ENCODE measurements around the gene KISS1.

DNA sequence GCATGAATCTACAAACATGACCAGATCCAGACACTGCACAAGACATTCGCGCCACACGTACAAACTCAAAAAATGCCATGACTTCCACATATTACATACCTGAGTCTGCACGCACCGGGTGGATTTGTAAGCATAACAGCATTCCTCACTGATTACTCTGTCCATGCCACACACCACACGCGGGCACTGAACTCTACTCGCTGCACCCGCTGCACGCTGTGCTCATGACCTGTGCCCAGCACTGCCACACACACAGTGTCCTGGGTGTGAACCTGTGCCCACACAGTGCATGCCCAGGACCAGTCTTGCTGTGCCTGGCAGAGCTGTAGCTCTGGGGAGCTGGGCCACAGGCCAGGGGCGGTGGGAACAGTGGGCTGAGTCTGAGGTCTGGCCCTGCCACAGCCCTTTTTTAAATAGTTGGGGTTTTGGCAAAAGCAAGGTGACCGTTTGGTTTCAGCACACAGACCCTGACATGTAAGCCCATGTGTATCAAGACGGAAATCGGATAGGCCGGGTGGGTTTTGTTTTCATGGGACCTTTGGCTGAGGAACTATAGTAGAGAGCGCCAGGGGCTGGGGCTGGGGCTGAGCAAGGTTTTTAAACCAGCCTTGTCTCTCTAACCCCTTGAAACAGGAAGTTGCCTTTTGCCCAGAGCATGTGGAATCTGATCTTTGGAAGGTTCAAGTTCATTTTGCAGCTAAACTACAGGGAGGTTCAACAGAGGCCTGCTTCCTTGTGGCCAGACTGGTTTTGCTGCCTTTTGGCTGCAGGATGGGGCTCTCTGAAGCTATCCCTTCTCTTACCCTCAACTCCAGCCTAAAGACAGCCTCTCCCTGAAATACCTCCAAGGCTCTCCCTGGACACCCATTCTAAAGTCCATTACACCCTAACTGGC is 29.8 kb upstream of the KISS1 start:
- TF ChIP-seq, protein P1, sequence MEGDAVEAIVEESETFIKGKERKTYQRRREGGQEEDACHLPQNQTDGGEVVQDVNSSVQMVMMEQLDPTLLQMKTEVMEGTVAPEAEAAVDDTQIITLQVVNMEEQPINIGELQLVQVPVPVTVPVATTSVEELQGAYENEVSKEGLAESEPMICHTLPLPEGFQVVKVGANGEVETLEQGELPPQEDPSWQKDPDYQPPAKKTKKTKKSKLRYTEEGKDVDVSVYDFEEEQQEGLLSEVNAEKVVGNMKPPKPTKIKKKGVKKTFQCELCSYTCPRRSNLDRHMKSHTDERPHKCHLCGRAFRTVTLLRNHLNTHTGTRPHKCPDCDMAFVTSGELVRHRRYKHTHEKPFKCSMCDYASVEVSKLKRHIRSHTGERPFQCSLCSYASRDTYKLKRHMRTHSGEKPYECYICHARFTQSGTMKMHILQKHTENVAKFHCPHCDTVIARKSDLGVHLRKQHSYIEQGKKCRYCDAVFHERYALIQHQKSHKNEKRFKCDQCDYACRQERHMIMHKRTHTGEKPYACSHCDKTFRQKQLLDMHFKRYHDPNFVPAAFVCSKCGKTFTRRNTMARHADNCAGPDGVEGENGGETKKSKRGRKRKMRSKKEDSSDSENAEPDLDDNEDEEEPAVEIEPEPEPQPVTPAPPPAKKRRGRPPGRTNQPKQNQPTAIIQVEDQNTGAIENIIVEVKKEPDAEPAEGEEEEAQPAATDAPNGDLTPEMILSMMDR (conservative IDR thresholded peaks at IDR 0.05; ENCODE audit: low read depth, low read length) = no peak
- no peak for TF ChIP-seq POLR2A (IDR thresholded peaks at IDR 0.05; ENCODE audit: low read depth, low read length)
- no peak for TF ChIP-seq FOS (IDR thresholded peaks at IDR 0.05; ENCODE audit: low read depth, low read length)

Measured in IMR-90 (cell line).